Kidney (tissue), 14 donors: Measurements from ENCODE around the gene GSX1. TPM values are rescaled to one million over a fixed set of nuclear protein-coding genes. Genes with fewer than 3 reads are reported as not detected.

Experiments used
- DNase-seq, 5 donors: peaks; one replicate each; pipeline ENCODE4 v3.0.0-alpha.2; 2013 to 2020
- FAIRE-seq: peaks from 2 replicates; lab custom pipeline; 2012; peaks lifted over from hg19 to GRCh38; lab: Jason Lieb, UNC
- H3K27ac ChIP-seq, 2 donors: one replicate each; pipeline ENCODE4 v1.7.0; 2013; ENCODE audit warnings: low read depth in 2 of 2, low read length in 2 of 2, inconsistent platforms in 1 of 2
- H3K27me3 ChIP-seq: one replicate; pipeline ENCODE4 v1.7.1; 2013; ENCODE audit warnings: low read length, inconsistent platforms; ENCODE audit not compliant: control insufficient read depth, insufficient read depth
- H3K36me3 ChIP-seq, 3 donors: one replicate each; pipeline versions ENCODE4 v1.7.0 to v1.7.1; 2013; ENCODE audit warnings: low read length in 3 of 3, control low read depth in 1 of 3, inconsistent platforms in 1 of 3; ENCODE audit not compliant: insufficient read depth in 3 of 3, control insufficient read depth in 2 of 3
- H3K4me1 ChIP-seq, 3 donors: one replicate each; pipeline versions ENCODE4 v1.7.0 to v1.7.1; 2013; ENCODE audit warnings: low read length in 3 of 3, inconsistent platforms in 1 of 3, low read depth in 1 of 3; ENCODE audit not compliant: control insufficient read depth in 2 of 3, insufficient read depth in 2 of 3
- H3K4me3 ChIP-seq, 3 donors: one replicate each; pipeline versions ENCODE4 v1.7.0 to v1.8.1; 2013; ENCODE audit warnings: low read length in 3 of 3, control low read depth in 1 of 3, inconsistent platforms in 1 of 3
- H3K9ac ChIP-seq, 3 donors: one replicate each; pipeline versions ENCODE4 v1.7.0 to v1.7.1; 2013; ENCODE audit warnings: low read length in 3 of 3, control low read depth in 1 of 3, inconsistent platforms in 1 of 3
- H3K9me3 ChIP-seq, 3 donors: one replicate each; pipeline versions ENCODE4 v1.7.0 to v1.7.1; 2013; ENCODE audit warnings: low read length in 3 of 3, control low read depth in 1 of 3, inconsistent platforms in 1 of 3; ENCODE audit not compliant: control insufficient read depth in 2 of 3, insufficient read depth in 1 of 3
- intact Hi-C: fragments of 100-400 bp; cut with DNase I; formaldehyde crosslinking; loops from one replicate; pipeline ENCODE4 v1.11.1; 2022
- polyA plus RNA-seq: library from polyadenylated mRNA; stranded (reverse); fragments of 350-450 nt; fragmentation: Illumina TruSeq; extraction: RNeasy Lipid Tissue Mini Kit (QIAGEN cat#74804); gene quantifications from one replicate; pipeline ENCODE4 v1.2.3, GENCODE V29; 2014; ENCODE audit warnings: low read depth, low replicate concordance; ENCODE audit not compliant: insufficient read depth
- total RNA-seq: library from RNA; stranded (reverse); fragmentation: NEBNext Ultra II Directional; extraction: Animal tissue kit (Norgen Biotek cat#: 25700); gene quantifications from one replicate; pipeline ENCODE4 v1.2.1, GENCODE V29; 2021
- TF ChIP-seq, protein P1 (sequence below): IDR thresholded peaks from 3 replicates; pipeline ENCODE4 v1.5.1; 2012; ENCODE audit warnings: mild to moderate bottlenecking, moderate library complexity, borderline replicate concordance; ENCODE audit not compliant: insufficient read depth; ENCODE audit errors: extremely low read depth
- donor health status: control.
- donor health status: control.
- donor health status: control.
- donor health status: control.
- donor health status: control.
- donor health status: DM: yes; HTN: yes; CAD: no.
- donor health status: Normal renal cell carcinoma (clear cell type).

GSX1 gene
- total and polyA plus RNA-seq, 2 donors from 2014 or later = not detected

DNA sequence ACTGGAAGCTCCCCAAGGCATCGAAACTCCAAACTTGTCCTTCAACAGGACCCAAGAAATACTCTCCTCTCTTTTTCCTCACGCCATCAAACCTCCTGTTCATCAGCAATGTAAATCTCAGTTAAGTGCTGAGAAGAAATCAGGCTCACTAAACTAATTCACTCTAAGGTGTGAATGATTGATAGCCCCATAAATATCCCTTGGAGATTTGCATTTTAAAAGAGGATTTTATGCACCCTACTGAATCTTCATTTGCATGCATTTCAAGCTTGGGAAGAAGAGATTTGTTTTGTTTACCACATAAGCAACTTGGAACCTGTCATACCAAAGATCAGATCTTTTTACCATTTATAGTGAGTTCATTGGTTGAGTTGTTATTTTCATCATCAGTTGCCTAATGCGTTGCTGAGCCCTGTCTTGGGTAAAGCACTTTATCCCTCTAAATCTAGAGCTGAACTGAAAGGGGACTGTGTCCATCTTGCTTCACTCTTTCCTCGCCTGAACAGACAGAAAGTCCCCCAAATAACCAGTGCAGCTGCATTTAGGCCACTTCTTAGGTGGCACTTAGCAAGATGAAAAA lies 40.2 kb upstream of the GSX1 start:
- Histone ChIP-seq H3K4me1 (no peaks in the 10 kb centered on the region), H3K4me3 (no peak overlapping the region), H3K9ac (no peak overlapping the region), H3K36me3 (no peaks in the 10 kb centered on the region), H3K27me3 (no peaks in the 10 kb centered on the region), H3K27ac (no peak overlapping the region), H3K9me3 (peaks cover 0 to 4% (median 0%) of the 10 kb centered on the region in 3 donors)
- TF ChIP-seq, protein P1, sequence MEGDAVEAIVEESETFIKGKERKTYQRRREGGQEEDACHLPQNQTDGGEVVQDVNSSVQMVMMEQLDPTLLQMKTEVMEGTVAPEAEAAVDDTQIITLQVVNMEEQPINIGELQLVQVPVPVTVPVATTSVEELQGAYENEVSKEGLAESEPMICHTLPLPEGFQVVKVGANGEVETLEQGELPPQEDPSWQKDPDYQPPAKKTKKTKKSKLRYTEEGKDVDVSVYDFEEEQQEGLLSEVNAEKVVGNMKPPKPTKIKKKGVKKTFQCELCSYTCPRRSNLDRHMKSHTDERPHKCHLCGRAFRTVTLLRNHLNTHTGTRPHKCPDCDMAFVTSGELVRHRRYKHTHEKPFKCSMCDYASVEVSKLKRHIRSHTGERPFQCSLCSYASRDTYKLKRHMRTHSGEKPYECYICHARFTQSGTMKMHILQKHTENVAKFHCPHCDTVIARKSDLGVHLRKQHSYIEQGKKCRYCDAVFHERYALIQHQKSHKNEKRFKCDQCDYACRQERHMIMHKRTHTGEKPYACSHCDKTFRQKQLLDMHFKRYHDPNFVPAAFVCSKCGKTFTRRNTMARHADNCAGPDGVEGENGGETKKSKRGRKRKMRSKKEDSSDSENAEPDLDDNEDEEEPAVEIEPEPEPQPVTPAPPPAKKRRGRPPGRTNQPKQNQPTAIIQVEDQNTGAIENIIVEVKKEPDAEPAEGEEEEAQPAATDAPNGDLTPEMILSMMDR = no peak
- DNase-seq (no peak), FAIRE-seq (no peak)
- intact Hi-C loops = no loop called here

- intact Hi-C loops = no loop called here
- FAIRE-seq = no peak
- Histone ChIP-seq H3K9ac (no peak overlapping the region), H3K9me3 (no peaks in the 10 kb centered on the region), H3K36me3 (no peaks in the 10 kb centered on the region), H3K4me3 (no peak overlapping the region), H3K27ac (no peak overlapping the region), H3K4me1 (no peaks in the 10 kb centered on the region), H3K27me3 (no peaks in the 10 kb centered on the region)
- TF ChIP-seq, protein P1 = no peak
- DNase-seq = no peak
Observed at GRCh38 chr13:27765650-27766049, 26.6 kb upstream of the GSX1 start.

GRCh38 chr13:27770809-27771208 lies 21.5 kb upstream of the GSX1 start:
- intact Hi-C loops = no loop called here
- H3K9ac ChIP-seq = no peak overlapping the region
- no peak overlapping the region for H3K4me3 ChIP-seq
- no peaks in the 10 kb centered on the region for H3K4me1 ChIP-seq
- H3K36me3 ChIP-seq = no peaks in the 10 kb centered on the region
- FAIRE-seq (no peak), DNase-seq (peak in 1 of 5 donors; percentile 8)
- H3K27ac ChIP-seq = no peak overlapping the region
- no peaks in the 10 kb centered on the region for H3K27me3 ChIP-seq
- TF ChIP-seq, protein P1 = peak; percentile 25
- no peaks in the 10 kb centered on the region for H3K9me3 ChIP-seq
